ENCODE data around the gene CNTN5. TPM values are rescaled to one million over a fixed set of nuclear protein-coding genes. Genes with fewer than 3 reads are reported as not detected.

Gene CNTN5
- total and polyA plus RNA-seq, 10 of the 15 experiments (the other 5 are each of a cell fraction or from before 2014, with no cell fraction given): 0.01 TPM; not detected in 9

GRCh38 chr11:99066618-99067317 lies 46.0 kb downstream of the CNTN5 start:
- Histone ChIP-seq H3K36me3 (ENCODE audit: control insufficient read depth in 2 of 2, insufficient read depth in 2 of 2, low read length in 1 of 2) (no peaks in the 10 kb centered on the region), H3K27ac (ENCODE audit: control insufficient read depth, insufficient read depth) (no peak overlapping the region), H4K20me1 (ENCODE audit: control insufficient read depth, insufficient read depth) (no peaks in the 10 kb centered on the region), H3K79me2 (ENCODE audit: control insufficient read depth, insufficient read depth, low read length) (no peaks in the 10 kb centered on the region), H3K27me3 (replicated peaks in 1 of 2; ENCODE audit: control insufficient read depth in 2 of 2, insufficient read depth in 2 of 2, low read length in 1 of 2) (no peaks in the 10 kb centered on the region), H3K4me3 (no peak overlapping the region), H2AFZ (ENCODE audit: control insufficient read depth, low read depth, low read length) (no peak overlapping the region), H3K9me3 (replicated peaks; ENCODE audit: control insufficient read depth, insufficient read depth, low read length) (no peaks in the 10 kb centered on the region), H3K4me1 (ENCODE audit: control insufficient read depth, insufficient read depth, low read length) (no peaks in the 10 kb centered on the region), H3K9ac (ENCODE audit: control insufficient read depth, insufficient read depth, low read length) (no peak overlapping the region), H3K4me2 (ENCODE audit: control insufficient read depth, insufficient read depth) (no peak overlapping the region)
- CTCF ChIA-PET: interaction anchor here (1.4 kb wide), 1 partner anchor 26 kb away, joined by 3 read pairs; no protein-coding TSS in a partner anchor
- POLR2A ChIA-PET: no interaction called here
- in situ Hi-C loops (cut with MboI): no loop called here
- 50% methylated on average over 2 of the region's 2 CpGs for WGBS (ENCODE audit: insufficient coverage, insufficient replicate concordance, low lambda C conversion rate, missing lambda C conversion rate)
- FAIRE-seq: no peak
- no TSS peak for BruUV-seq (replicated peaks)
- intact Hi-C loops (cut with micrococcal nuclease; ENCODE audit: unreplicated experiment): no loop called here
- SMC1A ChIA-PET (ENCODE audit: uncharacterized antibody, unreplicated experiment): interaction anchor here (1.2 kb wide), 1 partner anchor 21 kb away, joined by 3 read pairs; no protein-coding TSS in a partner anchor
- no peak for DNase-seq (ENCODE audit: low read depth, low spot score)
- no peak for ATAC-seq
- RAD21 ChIA-PET (ENCODE audit: unreplicated experiment): interaction anchor here (1.0 kb wide), 1 partner anchor 27 kb away, joined by 3 read pairs; no protein-coding TSS in a partner anchor
- TF ChIP-seq BMI1 (IDR thresholded peaks at IDR 0.05; ENCODE audit: borderline replicate concordance) (no peak), ZBTB11 (CRISPR knock-in tag; IDR thresholded peaks at IDR 0.05) (no peak), ZSCAN29 (IDR thresholded peaks at IDR 0.05) (no peak), CTCF (IDR thresholded peaks at IDR 0.05 in 2 of 3, conservative IDR thresholded peaks at IDR 0.05 in 1 of 3; ENCODE audit: control insufficient read depth in 2 of 3, extremely low read depth in 1 of 3, insufficient read depth in 1 of 3, low read depth in 3 of 3, low read length in 3 of 3) (no peak), ZBTB40 (IDR thresholded peaks at IDR 0.05; ENCODE audit: borderline replicate concordance) (no peak), SREBF2 (IDR thresholded peaks at IDR 0.05; ENCODE audit: low read length) (no peak), MLLT1 (IDR thresholded peaks at IDR 0.05) (no peak), MYC (IDR thresholded peaks at IDR 0.05; ENCODE audit: insufficient read depth, insufficient read length, insufficient replicate concordance, low read length, severe bottlenecking) (no peak), TAF1 (IDR thresholded peaks at IDR 0.05; ENCODE audit: borderline replicate concordance, low read depth, low read length) (no peak), ETV6 (conservative IDR thresholded peaks at IDR 0.05 in 1 of 2, IDR thresholded peaks at IDR 0.05 in 1 of 2; ENCODE audit: borderline replicate concordance in 1 of 2, low read depth in 1 of 2) (no peak)
